NT2/D1 (cell line): ENCODE measurements around the gene FOXI1.
A peak's percentile ranks its signal among the peaks of the same experiment; 100 is the strongest.

Experiments used
- DNase-seq: peaks from one replicate; pipeline ENCODE4 v3.0.0-alpha.2; 2011; ENCODE audit warnings: low read depth, low spot score
- H3K27me3 ChIP-seq: 2 replicates; pipeline ENCODE4 v1.6.0; 2011; ENCODE audit warnings: mild to moderate bottlenecking; ENCODE audit not compliant: insufficient read length, insufficient read depth
- H3K36me3 ChIP-seq: 2 replicates; pipeline ENCODE4 v1.6.1; 2011; ENCODE audit warnings: mild to moderate bottlenecking, low read length, mixed read lengths; ENCODE audit not compliant: insufficient read depth, insufficient read length
- H3K4me1 ChIP-seq: 2 replicates; pipeline ENCODE4 v1.5.1; 2011; ENCODE audit not compliant: insufficient read depth, insufficient read length
- H3K4me3 ChIP-seq: 2 replicates; pipeline ENCODE4 v1.5.1; 2011; ENCODE audit warnings: low read depth; ENCODE audit not compliant: insufficient read length
- H3K9ac ChIP-seq: 2 replicates; pipeline ENCODE4 v1.6.0; 2011; ENCODE audit warnings: low read depth; ENCODE audit not compliant: insufficient read length
- H3K9me3 ChIP-seq: 2 replicates; pipeline ENCODE4 v1.5.1; 2011; ENCODE audit warnings: mild to moderate bottlenecking, low read length; ENCODE audit not compliant: insufficient read depth
- SUZ12 ChIP-seq: IDR thresholded peaks from 2 replicates; pipeline ENCODE4 v1.6.1; 2011; ENCODE audit not compliant: insufficient read length, insufficient read depth; ENCODE audit errors: extremely low read depth
- YY1 ChIP-seq: IDR thresholded peaks from 2 replicates; pipeline ENCODE4 v1.6.1; 2011; ENCODE audit not compliant: insufficient read length, insufficient read depth
- ZNF274 ChIP-seq: IDR thresholded peaks from 2 replicates; pipeline ENCODE4 v1.6.1; 2011; ENCODE audit warnings: mild to moderate bottlenecking, low read depth, low read length

Gene FOXI1

DNA sequence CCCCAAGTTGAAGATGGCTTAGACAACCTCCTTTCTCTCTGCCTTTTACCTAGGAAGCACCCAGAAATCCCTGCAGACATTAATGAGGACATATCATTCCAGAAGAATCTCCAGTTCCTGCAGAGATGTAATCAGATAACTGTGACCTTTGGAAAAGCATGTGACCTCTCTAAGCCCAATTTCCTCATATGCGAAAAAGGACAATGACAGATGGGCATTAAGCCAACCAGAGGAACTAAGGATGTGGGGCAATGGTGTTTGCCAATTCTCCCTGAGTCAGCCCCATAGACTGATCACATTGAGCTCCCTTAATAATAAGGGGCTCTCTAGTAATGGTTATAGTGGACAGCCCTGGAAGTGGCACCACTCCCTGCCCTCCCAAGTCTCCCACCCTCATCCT lies 10.1 kb upstream of the FOXI1 start:
- H3K36me3 ChIP-seq = no peaks in the 10 kb centered on the region
- H3K9ac ChIP-seq = no peak overlapping the region
- 0 out of 2 replicates have a peak, but pooled peaks cover 4% of the 10 kb centered on the region for H3K9me3 ChIP-seq
- peaks cover 5% of the 10 kb centered on the region for H3K4me1 ChIP-seq
- no peak for TF ChIP-seq YY1
- TF ChIP-seq SUZ12 = no peak
- TF ChIP-seq ZNF274 = no peak
- DNase-seq = no peak
- H3K27me3 ChIP-seq = no peaks in the 10 kb centered on the region
- no peak overlapping the region for H3K4me3 ChIP-seq

DNA sequence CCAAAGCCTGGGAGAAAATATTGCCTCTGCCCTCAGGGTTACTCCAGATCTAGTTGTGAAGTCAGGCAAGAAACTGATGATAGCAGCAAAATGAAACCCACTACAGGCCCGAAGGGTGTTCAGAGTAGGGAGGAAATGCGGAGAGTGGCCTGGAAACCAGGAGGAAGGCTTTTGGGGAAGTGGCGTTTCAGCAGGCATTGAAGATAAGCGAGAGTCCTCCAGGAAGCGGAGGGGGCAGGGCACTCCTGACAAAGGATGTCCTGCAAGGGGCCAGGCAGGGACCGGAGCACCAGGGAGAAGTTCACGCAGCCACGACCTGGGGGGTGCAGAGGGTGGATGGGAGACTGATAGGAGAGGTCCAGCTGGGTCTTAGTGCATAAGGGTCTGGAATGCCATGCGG lies 7.8 kb upstream of the FOXI1 start:
- no peaks in the 10 kb centered on the region for H3K27me3 ChIP-seq
- no peak overlapping the region for H3K9ac ChIP-seq
- DNase-seq = no peak
- 0 out of 2 replicates have a peak, but pooled peaks cover 4% of the 10 kb centered on the region for H3K9me3 ChIP-seq
- peaks cover 5% of the 10 kb centered on the region for H3K4me1 ChIP-seq
- H3K4me3 ChIP-seq = no peak overlapping the region
- no peak for TF ChIP-seq ZNF274
- no peak for TF ChIP-seq SUZ12
- no peak for TF ChIP-seq YY1
- no peaks in the 10 kb centered on the region for H3K36me3 ChIP-seq

DNA sequence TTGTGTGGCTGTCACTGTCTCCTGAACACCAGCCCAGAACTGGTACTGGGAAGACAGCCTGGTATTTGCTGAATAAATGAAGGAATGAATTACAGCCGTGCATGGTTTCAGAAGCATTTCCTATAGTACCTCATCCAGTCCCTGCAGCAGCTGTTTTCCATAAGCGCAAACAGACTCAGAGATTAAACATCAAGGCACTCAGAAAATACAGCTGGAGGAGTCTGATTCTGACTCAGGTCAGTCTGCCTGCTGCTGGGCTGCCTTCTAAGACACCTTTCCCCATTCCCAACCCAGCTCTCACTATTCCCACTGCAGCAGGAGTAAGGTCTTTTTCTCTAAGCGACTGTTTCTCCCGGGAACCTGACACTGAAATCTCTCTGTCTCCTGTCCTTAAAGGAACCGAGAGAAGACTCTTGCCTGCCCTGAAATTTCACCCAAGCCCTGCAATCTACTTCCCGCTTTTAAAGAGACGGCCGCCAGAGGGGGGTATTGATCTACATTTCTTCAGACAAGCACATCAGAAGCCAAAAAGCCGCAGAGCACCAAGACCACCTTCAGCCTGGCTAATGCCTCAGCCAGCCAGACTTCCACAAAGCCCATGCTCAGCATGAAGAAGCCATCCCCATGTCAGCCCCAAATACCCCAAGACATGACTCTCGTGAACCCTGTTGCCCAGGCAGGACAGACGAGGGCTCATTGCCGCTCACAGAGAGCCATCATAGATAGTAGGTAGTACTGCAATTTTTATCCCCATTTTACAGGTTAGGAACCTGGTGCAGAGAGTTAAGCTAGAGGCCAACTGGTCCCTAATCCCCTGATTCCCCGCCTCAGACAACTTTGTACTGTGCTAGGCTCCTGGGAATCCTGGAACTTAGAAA lies 5.4 kb upstream of the FOXI1 start:
- Histone ChIP-seq H3K36me3 (no peaks in the 10 kb centered on the region), H3K9me3 (0 out of 2 replicates have a peak, but pooled peaks cover 4% of the 10 kb centered on the region), H3K27me3 (no peaks in the 10 kb centered on the region), H3K4me3 (no peak overlapping the region), H3K4me1 (peaks cover 3% of the 10 kb centered on the region), H3K9ac (no peak overlapping the region)
- peak; percentile 76 for DNase-seq
- TF ChIP-seq YY1 (no peak), SUZ12 (no peak), ZNF274 (no peak)

DNA sequence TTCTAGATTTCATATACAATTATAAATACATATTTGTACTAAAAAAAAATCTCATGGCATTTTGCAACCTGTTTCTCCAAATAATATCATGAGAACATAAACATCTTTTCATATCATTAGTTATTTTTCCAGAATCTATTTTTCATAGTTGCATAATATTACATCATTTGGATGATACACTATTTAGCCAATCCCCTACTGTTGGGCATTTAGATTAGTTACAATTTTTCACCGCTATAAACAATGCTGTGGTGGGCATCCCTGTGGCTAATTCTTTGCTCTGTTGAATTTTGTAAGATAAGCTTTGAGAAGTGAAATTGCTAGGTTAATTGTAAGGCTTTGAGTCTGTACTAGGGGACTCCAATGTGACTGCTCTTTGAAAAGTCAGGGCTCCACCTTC lies 2.2 kb upstream of the FOXI1 start:
- DNase-seq = no peak
- no peak overlapping the region for H3K4me3 ChIP-seq
- TF ChIP-seq SUZ12 = no peak
- TF ChIP-seq YY1 = no peak
- no peak for TF ChIP-seq ZNF274
- no peaks in the 10 kb centered on the region for H3K4me1 ChIP-seq
- H3K36me3 ChIP-seq = no peaks in the 10 kb centered on the region
- H3K9me3 ChIP-seq = 0 out of 2 replicates have a peak, but pooled peaks cover 4% of the 10 kb centered on the region
- no peak overlapping the region for H3K9ac ChIP-seq
- H3K27me3 ChIP-seq = no peaks in the 10 kb centered on the region

DNA sequence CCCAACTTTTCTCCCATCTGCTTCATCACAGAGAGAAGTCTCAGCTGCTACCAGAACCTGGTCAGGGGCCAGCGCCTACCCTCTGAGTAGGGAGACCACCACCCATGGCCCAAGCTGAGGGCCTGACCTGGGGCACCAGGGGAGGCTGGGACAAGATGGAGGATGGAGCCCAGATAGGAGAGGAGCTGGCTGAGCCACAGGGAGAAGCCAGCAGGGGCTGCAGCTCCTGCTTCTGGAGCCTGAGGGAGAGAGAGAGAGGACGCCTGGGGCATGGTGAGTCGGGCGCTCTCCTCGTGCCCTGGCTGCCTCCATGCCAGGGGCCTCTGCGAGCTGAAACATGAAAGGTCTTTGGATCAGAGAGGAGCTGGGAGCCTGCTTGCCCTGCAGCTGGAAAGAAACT lies 1.4 kb upstream of the FOXI1 start:
- Histone ChIP-seq H3K4me3 (no peak overlapping the region), H3K9me3 (no peaks in the 10 kb centered on the region), H3K9ac (no peak overlapping the region), H3K27me3 (no peaks in the 10 kb centered on the region), H3K4me1 (peaks cover 2% of the 10 kb centered on the region), H3K36me3 (no peaks in the 10 kb centered on the region)
- no peak for DNase-seq
- TF ChIP-seq SUZ12 (no peak), ZNF274 (no peak), YY1 (no peak)

DNA sequence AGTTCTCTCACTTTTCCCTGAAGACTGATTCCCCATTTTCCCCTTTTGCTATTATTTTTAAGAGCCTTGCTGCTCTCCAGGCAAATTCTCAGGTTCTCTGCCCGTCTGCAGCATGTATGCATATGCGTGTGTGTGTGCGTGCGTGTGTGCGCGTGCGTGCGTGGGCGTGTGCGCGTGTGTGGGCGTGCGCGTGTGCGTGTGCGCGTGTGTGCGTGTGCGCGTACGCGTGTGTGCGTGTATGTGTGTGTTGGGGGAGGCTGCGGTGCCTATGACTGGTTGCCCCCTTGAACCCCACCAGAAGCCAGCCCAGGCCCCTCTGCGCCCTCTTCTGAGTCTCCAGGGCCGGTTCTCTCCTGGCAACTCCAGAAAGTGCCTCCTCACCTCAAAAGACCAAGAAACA lies 987 bp upstream of the FOXI1 start:
- TF ChIP-seq YY1 (no peak), ZNF274 (no peak), SUZ12 (no peak)
- H3K4me3 ChIP-seq = no peak overlapping the region

DNA sequence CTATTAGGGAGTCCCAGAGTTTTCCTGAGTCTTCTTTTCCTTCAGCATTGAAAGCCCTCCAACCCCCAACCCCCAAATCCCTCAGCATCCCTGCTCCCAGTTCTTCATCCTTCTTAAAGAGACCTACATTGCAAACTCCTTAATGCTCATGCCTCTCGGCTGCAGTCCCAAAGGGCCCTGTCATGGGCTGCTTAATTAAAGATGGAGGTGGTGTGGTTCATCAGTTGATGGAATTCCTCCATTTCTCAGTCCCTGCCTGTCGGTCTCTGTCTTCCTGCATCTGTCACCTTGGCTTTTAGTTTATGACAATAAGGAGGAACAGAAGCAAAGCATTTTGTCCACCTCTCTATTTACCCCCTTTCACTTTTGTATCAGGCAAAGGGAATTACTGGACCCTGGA lies 2.0 kb downstream of the FOXI1 start:
- Histone ChIP-seq H3K27me3 (no peaks in the 10 kb centered on the region), H3K9ac (no peak overlapping the region), H3K36me3 (no peaks in the 10 kb centered on the region), H3K9me3 (no peaks in the 10 kb centered on the region), H3K4me3 (no peak overlapping the region), H3K4me1 (peaks cover 2% of the 10 kb centered on the region)
- DNase-seq = no peak
- TF ChIP-seq SUZ12 (no peak), YY1 (no peak), ZNF274 (no peak)

More for the DNA sequence above, 987 bp upstream of the FOXI1 start:
- DNase-seq = no peak
- Histone ChIP-seq H3K9ac (no peak overlapping the region), H3K4me1 (peaks cover 2% of the 10 kb centered on the region), H3K9me3 (no peaks in the 10 kb centered on the region), H3K27me3 (no peaks in the 10 kb centered on the region), H3K36me3 (no peaks in the 10 kb centered on the region)
